Measurements from ENCODE around the gene GPC5. TPM values are rescaled to one million over a fixed set of nuclear protein-coding genes. Genes with fewer than 3 reads are reported as not detected.

GPC5 gene
- polyA plus RNA-seq, 2 of the 4 experiments (the other 2 are of a cell fraction): not detected

- H3K4me2 ChIP-seq: no peak overlapping the region
- ATAC-seq: no peak
- H3K9me3 ChIP-seq: no peaks in the 10 kb centered on the region
- CTCF ChIA-PET: no interaction called here
- FAIRE-seq: no peak
- no peak overlapping the region for H3K4me3 ChIP-seq
- TF ChIP-seq PHF8 (IDR thresholded peaks at IDR 0.05; ENCODE audit: borderline replicate concordance, low read depth) (no peak), RAD21 (conservative IDR thresholded peaks at IDR 0.05 in 1 of 2, IDR thresholded peaks at IDR 0.05 in 1 of 2) (no peak), PBX3 (IDR thresholded peaks at IDR 0.05) (no peak), ZC3H11A (IDR thresholded peaks at IDR 0.05) (no peak), HOXA7 (CRISPR knock-in tag; IDR thresholded peaks at IDR 0.05) (no peak), ESRRA (IDR thresholded peaks at IDR 0.05; ENCODE audit: borderline replicate concordance, low read length) (no peak), HDAC2 (IDR thresholded peaks at IDR 0.05) (no peak), NR3C1 (IDR thresholded peaks at IDR 0.05) (no peak), RNF2 (IDR thresholded peaks at IDR 0.05; ENCODE audit: borderline replicate concordance, low read depth) (no peak), ZNF302 (CRISPR knock-in tag; IDR thresholded peaks at IDR 0.05) (no peak)
- H3K27ac ChIP-seq: no peak overlapping the region
- DNase-seq (ENCODE audit: low read depth in 1 of 2, low spot score in 1 of 2): no peak
- H3K4me1 ChIP-seq: no peaks in the 10 kb centered on the region
- POLR2A ChIA-PET: no interaction called here
- 24% methylated on average over 5 of the region's 5 CpGs for WGBS (ENCODE audit: missing lambda C conversion rate)
These were observed 99.9 kb downstream of the GPC5 start for GRCh38 chr13:91498298-91498697.

DNA sequence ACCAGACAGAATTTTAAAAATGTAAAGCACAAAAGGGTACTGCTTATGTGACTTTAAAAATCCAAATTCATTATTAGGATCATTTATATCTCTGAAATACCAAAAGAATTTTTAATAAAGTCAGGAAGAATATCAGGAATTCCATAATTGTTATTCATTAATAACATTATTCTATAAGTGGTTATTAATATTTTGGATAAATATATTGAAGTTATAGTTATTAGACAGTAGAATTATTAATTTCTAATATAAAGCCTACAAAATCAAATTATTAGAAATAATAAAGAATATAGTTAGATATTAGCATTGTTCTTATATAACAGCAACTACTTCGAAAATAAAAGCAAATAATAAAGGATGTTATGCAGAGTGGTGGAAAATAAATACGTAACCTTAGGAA is 105.8 kb downstream of the GPC5 start:
- Histone ChIP-seq H3K4me1 (no peaks in the 10 kb centered on the region), H3K4me2 (no peak overlapping the region), H3K4me3 (no peak overlapping the region), H3K9me3 (no peaks in the 10 kb centered on the region), H3K27ac (no peak overlapping the region)
- ATAC-seq (no peak), FAIRE-seq (no peak), DNase-seq (ENCODE audit: low read depth in 1 of 2, low spot score in 1 of 2) (no peak)
- POLR2A ChIA-PET: no interaction called here
- 20% methylated on average over 2 of the region's 2 CpGs for WGBS (ENCODE audit: missing lambda C conversion rate)
- CTCF ChIA-PET: no interaction called here
- no peak for TF ChIP-seq RAD21 (conservative IDR thresholded peaks at IDR 0.05 in 1 of 2, IDR thresholded peaks at IDR 0.05 in 1 of 2)
- TF ChIP-seq HOXB13 (CRISPR knock-in tag; IDR thresholded peaks at IDR 0.05; ENCODE audit: low read depth): no peak
- no peak for TF ChIP-seq CHD4 (IDR thresholded peaks at IDR 0.05; ENCODE audit: borderline replicate concordance)
- TF ChIP-seq GATA3 (IDR thresholded peaks at IDR 0.05; ENCODE audit: borderline replicate concordance): no peak
- no peak for TF ChIP-seq FOXS1 (CRISPR knock-in tag; IDR thresholded peaks at IDR 0.05)
- no peak for TF ChIP-seq CBX2 (IDR thresholded peaks at IDR 0.05; ENCODE audit: borderline replicate concordance, low read depth)
- TF ChIP-seq, protein P1, sequence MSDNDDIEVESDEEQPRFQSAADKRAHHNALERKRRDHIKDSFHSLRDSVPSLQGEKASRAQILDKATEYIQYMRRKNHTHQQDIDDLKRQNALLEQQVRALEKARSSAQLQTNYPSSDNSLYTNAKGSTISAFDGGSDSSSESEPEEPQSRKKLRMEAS (IDR thresholded peaks at IDR 0.05): no peak
- no peak for TF ChIP-seq HEYL (CRISPR knock-in tag; IDR thresholded peaks at IDR 0.05)
- no peak for TF ChIP-seq HOXB5 (CRISPR knock-in tag; IDR thresholded peaks at IDR 0.05)
- TF ChIP-seq, protein P2, sequence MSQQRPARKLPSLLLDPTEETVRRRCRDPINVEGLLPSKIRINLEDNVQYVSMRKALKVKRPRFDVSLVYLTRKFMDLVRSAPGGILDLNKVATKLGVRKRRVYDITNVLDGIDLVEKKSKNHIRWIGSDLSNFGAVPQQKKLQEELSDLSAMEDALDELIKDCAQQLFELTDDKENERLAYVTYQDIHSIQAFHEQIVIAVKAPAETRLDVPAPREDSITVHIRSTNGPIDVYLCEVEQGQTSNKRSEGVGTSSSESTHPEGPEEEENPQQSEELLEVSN (IDR thresholded peaks at IDR 0.05; ENCODE audit: borderline replicate concordance, low read depth): no peak
- no peak for TF ChIP-seq RARB (CRISPR knock-in tag; IDR thresholded peaks at IDR 0.05)
- no peak for TF ChIP-seq SREBF2 (IDR thresholded peaks at IDR 0.05)
- TF ChIP-seq FOSL2 (IDR thresholded peaks at IDR 0.05): no peak
- TF ChIP-seq FOSL2 (CRISPR knock-in tag; IDR thresholded peaks at IDR 0.05): no peak
- no peak for TF ChIP-seq TFCP2L1 (CRISPR knock-in tag; IDR thresholded peaks at IDR 0.05)
- TF ChIP-seq NPAS2 (CRISPR knock-in tag; IDR thresholded peaks at IDR 0.05; ENCODE audit: borderline replicate concordance): no peak
- TF ChIP-seq JUNB (IDR thresholded peaks at IDR 0.05): no peak
- no peak for TF ChIP-seq EHMT2 (IDR thresholded peaks at IDR 0.05; ENCODE audit: low read depth)
- no peak for TF ChIP-seq JUN (IDR thresholded peaks at IDR 0.05)
- TF ChIP-seq HOXA7 (CRISPR knock-in tag; IDR thresholded peaks at IDR 0.05): no peak
- TF ChIP-seq HDAC2 (IDR thresholded peaks at IDR 0.05): no peak

Measured in A549 (cell line).